ENCODE measurements around the gene MAN2B2. TPM values are rescaled to one million over a fixed set of nuclear protein-coding genes. Genes with fewer than 3 reads are reported as not detected.

MAN2B2 gene
- total RNA-seq, 1 experiment from 2014 or later: 8.5 TPM

- CTCF ChIA-PET: no interaction called here
These were observed 31.7 kb downstream of the MAN2B2 start for GRCh38 chr4:6606465-6607235.

DNA sequence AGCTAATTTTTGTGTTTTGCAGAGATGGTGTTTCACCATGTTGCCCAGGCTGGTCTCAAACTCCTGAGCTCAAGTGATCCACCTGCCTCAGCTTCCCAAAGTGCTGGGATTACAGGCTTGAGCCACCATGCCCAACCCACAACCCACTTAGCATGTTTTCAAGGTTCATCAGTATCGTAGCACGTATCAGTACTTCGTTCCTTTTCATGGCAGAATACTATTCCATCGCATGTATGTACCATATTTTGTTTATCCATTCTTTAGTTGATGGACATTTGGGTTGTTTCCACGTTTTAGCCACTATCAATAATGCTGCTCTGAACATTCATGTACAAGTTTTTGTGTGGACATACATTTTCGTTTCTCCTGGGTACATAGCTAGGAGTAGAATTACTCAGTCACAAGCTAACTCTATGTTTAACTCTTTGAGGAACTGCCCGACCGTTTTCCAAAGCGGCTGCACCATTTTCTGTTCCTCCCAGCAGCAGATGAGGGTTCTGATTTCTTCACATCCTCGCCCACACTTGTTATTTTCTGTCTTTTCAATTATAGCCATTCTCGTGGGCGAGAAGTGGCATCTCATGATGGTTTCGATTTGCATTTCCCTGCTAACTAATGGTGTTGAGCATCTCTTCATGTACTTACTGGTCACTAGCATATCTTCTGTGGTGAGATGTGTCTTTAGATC, 32.5 kb downstream of the MAN2B2 start:
- Histone ChIP-seq H3K9me2 (replicated peaks; ENCODE audit: low read length) (no peaks in the 10 kb centered on the region), H3K4me2 (ENCODE audit: low read length) (no peak overlapping the region), H3F3A (ENCODE audit: low read length, unreplicated experiment) (no peaks in the 10 kb centered on the region), H4K20me1 (ENCODE audit: low read length) (no peaks in the 10 kb centered on the region), H3K79me2 (ENCODE audit: low read length) (no peaks in the 10 kb centered on the region), H3K36me3 (ENCODE audit: low read depth, low read length) (no peaks in the 10 kb centered on the region; the same call in 1 of the 2 replicates), H3K27me3 (ENCODE audit: low read length) (no peaks in the 10 kb centered on the region), H3K9me3 (ENCODE audit: low read length) (no peaks in the 10 kb centered on the region), H3K27ac (ENCODE audit: low read length) (no peak overlapping the region), H3K9ac (ENCODE audit: low read length) (no peak overlapping the region), H3K4me1 (ENCODE audit: insufficient read depth, low read length) (no peaks in the 10 kb centered on the region), H2AFZ (ENCODE audit: low read length) (no peak overlapping the region), H3K4me3 (ENCODE audit: low read length) (no peak overlapping the region)
- TF ChIP-seq EZH2phosphoT487 (IDR thresholded peaks at IDR 0.05; ENCODE audit: borderline replicate concordance, low read length) (no peak), CTCF (conservative IDR thresholded peaks at IDR 0.05; ENCODE audit: low read depth, low read length) (no peak), EZH2 (IDR thresholded peaks at IDR 0.05; ENCODE audit: low read length, unreplicated experiment) (no peak)
- CTCF ChIA-PET: no interaction called here
- intact Hi-C loops (cut with micrococcal nuclease): no loop called here
- DNase-seq: no peak
- no TSS peak for BruUV-seq (replicated peaks)
- no peak for ATAC-seq
- POLR2A ChIA-PET (ENCODE audit: unreplicated experiment): no interaction called here

More at GRCh38 chr4:6606465-6607235, 31.7 kb downstream of the MAN2B2 start:
- H3K36me3 ChIP-seq (ENCODE audit: low read depth, low read length): no peaks in the 10 kb centered on the region; the same call in 1 of the 2 replicates
- BruUV-seq (replicated peaks): no TSS peak
- no peak overlapping the region for H2AFZ ChIP-seq (ENCODE audit: low read length)
- POLR2A ChIA-PET (ENCODE audit: unreplicated experiment): interaction anchor here (0.5 kb wide), 1 partner anchor 34 kb away, joined by 4 read pairs; the partner anchor contains the start of gene MRFAP1
- DNase-seq (no peak), ATAC-seq (no peak)
- H3K4me1 ChIP-seq (ENCODE audit: insufficient read depth, low read length): no peaks in the 10 kb centered on the region
- no peak overlapping the region for H3K4me2 ChIP-seq (ENCODE audit: low read length)
- TF ChIP-seq EZH2 (IDR thresholded peaks at IDR 0.05; ENCODE audit: low read length, unreplicated experiment) (no peak), EZH2phosphoT487 (IDR thresholded peaks at IDR 0.05; ENCODE audit: borderline replicate concordance, low read length) (no peak), CTCF (conservative IDR thresholded peaks at IDR 0.05; ENCODE audit: low read depth, low read length) (no peak)
- H3K27me3 ChIP-seq (ENCODE audit: low read length): no peaks in the 10 kb centered on the region
- no peaks in the 10 kb centered on the region for H3F3A ChIP-seq (ENCODE audit: low read length, unreplicated experiment)
- no peaks in the 10 kb centered on the region for H4K20me1 ChIP-seq (ENCODE audit: low read length)
- H3K79me2 ChIP-seq (ENCODE audit: low read length): no peaks in the 10 kb centered on the region
- no peak overlapping the region for H3K9ac ChIP-seq (ENCODE audit: low read length)
- intact Hi-C loops (cut with micrococcal nuclease): no loop called here
- H3K9me2 ChIP-seq (replicated peaks; ENCODE audit: low read length): no peaks in the 10 kb centered on the region
- H3K9me3 ChIP-seq (ENCODE audit: low read length): no peaks in the 10 kb centered on the region
- H3K27ac ChIP-seq (ENCODE audit: low read length): no peak overlapping the region
- H3K4me3 ChIP-seq (ENCODE audit: low read length): no peak overlapping the region
